ENCODE data around the gene MAP7D3.
"Not testable (repeated sequence)": the region's sequence is repeated elsewhere in the genome, so short reads cannot be mapped to it uniquely, and the experiment has no call there.

Gene MAP7D3

DNA sequence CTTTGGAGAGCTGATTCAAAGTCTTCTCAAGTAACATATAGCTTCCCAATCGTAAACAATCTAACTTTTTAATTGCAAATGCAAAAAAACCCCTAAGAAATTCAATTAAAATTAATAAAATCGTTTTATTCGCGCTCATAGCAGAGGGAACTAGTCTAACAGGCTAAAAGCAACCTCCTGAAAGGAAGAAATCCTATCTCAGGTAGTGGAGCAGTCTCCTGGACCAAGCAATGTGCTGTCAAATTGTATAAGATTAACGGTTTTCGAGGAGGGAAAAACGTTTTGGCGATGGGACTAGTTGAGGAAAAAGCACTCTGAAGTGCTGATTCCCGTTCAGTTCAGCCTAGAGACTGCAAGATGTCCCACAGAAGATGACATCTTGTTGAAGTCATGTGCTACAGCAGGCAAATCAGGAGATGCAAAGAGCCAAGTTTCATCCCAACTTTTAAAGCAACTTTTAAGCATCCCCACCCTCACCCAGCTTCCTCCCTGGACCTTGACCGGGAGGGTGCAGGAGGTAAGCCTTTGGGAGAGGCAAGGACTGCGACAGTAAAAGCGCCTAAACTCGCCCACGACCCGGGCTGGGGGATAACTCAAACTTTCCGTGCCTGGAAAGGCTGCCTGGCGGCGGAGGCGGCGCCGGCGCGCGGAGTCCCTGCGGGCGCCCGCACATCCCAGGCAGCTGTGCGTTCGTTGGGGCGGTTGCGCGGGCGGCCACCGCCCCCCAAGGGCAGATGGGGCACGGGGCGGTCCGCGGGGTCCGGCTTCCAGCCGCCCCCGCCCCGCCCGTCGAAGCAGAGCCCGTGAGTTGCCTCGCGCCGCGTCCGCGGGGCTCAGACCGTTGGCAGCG is 784 bp downstream of the MAP7D3 start:
- peak; percentile 14 for DNase-seq

DNA sequence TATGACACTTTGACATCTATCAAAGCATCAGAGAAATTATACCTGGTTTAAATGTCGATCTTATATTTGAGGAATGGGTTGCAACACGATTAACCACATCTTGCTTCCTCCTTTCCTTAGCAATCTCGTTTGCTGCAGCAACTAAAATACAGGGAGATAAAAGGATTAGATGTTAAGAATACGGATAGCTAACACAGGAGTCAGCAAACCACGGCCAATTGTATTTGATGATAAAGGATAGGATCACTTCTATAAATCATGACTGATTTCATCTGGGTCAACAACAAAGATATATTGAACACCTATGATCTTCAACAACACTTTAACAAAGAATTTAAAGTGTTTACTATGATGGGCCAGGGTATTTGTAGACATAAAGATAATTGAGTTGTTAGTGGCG is 5.0 kb downstream of the MAP7D3 start:
- no peak for DNase-seq

DNA sequence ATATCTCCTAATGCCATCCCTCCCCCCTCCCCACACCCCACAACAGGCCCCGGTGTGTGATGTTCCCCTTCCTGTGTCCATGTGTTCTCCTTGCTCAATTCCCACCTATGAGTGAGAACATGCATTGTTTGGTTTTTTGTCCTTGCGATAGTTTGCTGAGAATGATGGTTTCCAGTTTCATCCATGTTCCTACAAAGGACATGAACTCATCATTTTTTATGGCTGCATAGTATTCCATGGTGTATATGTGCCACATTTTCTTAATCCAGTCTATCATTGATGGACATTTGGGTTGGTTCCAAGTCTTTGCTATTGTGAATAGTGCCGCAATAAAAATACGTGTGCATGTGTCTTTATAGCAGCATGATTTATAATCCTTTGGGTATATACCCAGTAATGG is 13.4 kb downstream of the MAP7D3 start:
- DNase-seq, result not testable (repeated sequence)

DNA sequence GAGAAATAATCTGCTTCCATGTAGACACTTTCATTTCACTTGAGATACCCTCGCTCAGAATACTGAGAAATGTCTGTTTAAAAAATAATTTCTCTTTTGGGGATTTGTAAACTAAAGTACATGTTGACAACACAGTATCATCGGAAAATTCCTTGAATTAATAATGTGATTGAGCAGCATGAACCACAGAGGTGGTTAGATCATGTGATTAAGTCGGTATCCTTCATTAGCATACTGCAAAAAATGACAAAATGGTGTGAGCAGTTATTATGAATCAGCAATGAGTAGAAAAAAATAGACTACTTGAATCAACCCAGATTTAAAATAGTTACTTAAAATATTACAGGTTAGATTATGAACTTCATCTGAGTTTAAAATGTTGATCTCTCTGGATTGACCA is 14.1 kb downstream of the MAP7D3 start:
- DNase-seq, result no peak

DNA sequence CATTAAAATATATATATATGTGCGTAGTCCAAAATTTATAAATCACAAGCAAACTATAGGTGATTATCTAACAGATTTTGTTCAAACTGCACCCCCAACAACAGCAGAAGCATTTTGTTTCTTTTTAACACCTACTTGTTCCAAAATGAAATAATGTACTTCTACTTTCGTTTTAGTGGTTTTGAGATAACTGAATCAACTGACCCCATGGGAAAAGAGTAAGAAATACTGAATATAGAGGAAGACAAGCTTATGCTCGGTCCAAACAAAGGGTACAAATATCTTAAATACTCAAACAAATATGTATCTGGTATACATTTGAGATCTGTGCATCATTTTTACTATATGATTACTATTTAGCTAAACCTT is 22.4 kb downstream of the MAP7D3 start:
- no peak for DNase-seq

DNA sequence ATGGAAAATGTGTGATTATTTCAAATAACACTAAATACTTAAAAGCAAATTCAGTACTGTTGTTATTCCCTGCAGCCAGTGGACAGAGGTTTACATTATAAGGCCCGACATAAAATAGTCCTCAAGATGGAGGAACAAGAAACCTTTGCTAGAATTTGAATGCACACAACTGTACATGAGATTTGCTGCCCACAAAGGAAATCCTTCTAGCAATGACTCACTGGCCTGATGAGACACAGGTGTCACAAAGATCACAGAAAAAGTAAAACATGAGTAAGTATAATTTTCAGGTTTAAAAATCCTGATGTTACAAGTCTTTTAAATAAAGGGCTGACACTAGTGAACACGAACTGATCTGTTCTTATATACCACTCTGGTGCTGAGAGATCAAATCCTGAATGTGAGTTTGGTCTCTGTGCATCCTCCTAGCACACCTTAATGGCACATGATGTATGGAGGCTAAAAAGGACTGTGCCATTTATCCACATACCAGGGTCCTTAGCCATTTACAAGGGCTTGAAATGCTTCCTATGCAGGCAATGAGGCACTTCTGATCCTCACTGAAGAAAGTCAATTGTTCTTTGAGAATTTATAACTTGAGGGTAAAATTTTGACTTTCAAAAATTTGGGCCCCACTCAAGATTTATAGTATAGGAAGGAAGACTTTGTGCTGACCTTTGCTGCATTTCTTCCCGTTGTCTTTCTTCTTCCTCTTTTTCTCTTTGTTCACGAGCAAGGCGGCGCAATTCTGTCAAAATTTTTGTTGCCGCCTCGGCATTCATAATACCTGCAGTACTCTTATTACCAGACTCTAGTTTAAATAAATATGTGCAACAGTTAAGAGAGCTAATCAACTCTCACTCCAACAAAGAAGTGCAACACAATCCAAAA is 23.0 kb downstream of the MAP7D3 start:
- DNase-seq, result peak; percentile 25

DNA sequence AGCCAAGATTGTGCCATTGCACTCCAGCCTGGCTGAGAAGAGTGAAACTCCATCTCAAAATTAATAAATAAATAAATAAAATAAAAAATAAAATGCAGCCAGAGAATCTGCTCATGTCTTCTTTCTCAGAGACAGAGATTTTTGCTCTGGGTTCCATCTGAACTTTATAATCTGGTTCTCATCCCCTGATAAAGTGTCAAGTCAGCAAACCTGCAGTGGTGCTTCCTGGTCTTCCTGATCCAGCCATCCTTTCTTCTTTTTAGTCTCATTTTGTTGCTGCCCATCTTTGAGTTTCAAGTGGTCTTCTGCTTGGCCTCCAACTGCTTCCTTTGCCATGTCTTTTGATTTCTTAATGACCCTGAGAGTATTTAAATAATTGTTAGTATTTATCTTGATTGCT is 24.1 kb downstream of the MAP7D3 start:
- DNase-seq, result no peak

DNA sequence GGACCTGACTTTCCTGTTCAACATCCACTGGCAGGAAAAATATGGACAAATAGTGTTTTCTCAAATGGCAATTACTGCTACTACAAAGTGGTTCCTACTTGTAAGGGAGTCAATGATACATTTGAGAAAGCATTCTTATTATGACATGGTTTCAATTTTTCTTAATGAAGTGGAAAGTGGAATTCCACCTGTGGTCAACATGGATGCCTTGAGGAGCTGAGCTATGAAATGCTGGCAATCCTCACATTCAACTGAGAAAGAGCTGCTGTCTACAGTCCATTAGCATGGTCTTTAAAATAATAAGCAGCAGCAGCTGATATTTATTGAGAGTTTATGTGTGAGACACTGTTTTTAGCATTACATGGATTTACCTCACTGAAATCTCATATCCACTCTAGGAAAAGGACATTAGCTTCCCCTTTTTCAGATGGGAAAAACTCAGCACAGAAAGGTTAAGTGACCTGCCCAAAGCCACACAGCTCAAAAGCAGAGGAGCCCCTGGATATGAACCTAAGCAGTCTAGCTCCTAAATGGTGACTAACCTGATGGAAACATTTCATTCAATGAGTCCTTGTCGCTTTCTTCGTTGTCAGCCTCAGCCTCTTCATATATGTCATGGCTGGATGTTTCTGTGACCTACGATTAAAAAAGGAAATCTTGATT is 29.2 kb downstream of the MAP7D3 start:
- no peak for DNase-seq

DNA sequence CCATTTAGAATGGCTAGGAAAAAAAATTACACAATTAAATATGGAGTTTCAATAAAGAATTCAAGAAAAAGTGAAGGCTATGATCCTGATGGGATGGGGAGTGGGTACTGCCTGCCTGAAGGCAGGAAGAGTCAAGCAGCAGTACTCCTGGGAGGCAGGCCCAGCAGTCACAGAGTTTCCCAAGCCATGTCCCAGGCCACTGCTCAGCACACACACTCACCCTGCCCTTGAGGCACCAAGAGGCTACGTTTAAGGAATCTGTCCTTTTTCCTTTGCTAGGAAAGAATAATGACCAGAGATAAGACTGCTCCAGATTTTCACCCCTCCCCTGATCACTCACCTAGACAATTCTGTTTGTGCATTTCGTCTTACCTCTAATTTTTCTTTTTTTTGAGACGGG is 30.2 kb downstream of the MAP7D3 start:
- DNase-seq, result no peak

DNA sequence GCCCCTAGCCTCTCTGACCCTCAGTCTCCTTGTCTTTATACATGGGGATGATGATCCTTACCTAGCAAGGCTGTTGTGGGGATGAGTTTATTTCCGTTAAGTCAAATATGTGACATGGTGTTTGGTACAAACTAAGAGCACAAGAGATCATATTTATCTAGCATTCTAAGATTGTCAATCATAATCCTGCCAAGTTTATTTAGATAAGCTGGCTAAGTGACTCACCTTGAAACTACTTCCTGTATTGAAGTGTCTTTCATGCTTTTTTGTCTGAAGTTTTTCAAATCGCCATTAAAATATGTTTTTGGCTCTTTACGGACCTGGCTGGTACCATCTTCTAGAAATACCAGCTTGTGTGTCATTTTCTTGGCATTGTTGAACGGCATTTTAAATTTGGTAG is 30.7 kb downstream of the MAP7D3 start:
- no peak for DNase-seq

DNA sequence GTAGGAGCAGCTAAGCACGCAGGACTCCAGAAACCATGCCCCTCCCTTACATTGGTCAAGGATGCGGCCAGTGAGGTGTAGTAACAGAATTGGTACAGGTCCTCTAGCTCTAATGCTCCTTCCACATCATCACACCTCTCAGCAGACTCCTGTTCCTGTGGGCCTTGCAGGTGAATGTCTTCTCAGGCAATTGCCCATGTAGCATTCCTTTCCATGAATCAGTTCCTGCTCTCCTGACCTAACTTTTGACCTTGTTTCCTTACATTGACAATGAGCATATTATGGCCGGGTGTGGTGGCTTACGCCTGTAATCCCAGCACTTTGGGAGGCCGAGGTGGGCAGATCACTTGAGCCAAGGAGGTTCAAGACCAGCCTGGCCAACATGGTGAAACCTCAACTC is 31.3 kb downstream of the MAP7D3 start:
- no peak for DNase-seq

DNA sequence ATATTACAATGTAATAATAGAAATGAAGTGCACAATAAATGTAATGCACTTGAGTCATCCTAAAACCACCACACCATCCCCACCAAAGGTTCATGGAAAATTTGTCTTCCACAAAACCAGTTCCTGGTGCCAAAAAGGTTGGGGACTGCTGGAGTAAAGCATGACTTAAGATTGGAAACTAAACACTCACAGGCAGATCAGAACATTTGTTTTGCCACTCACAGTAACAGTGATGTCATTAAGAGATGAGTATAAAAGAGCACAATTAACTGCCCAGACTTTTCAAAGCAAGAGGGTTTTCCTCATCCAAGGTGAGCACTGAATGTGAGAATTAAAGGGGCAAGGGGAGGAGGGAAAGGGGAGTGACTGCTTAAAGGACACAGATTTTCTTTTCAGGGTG is 35.6 kb downstream of the MAP7D3 start:
- DNase-seq, result no peak

DNA sequence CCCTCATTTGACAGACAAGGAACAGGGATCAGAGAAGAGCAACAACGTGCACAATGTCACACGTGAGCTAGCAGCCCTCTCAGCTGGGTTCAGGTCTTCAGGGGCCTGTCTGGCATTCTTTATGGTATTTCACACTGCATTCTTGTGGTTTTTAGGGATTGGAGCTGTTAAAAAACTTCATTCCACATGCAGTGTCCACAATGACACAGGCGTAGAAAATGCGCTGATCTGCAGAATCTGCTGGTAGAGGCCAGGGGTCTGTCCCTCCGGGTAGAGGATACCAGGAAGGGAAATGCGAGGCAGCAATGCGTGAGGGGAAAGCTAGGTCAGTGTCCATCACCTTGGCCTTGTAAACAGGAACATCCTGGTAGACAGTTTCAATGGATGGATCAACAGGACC is 36.6 kb downstream of the MAP7D3 start:
- DNase-seq, result no peak

DNA sequence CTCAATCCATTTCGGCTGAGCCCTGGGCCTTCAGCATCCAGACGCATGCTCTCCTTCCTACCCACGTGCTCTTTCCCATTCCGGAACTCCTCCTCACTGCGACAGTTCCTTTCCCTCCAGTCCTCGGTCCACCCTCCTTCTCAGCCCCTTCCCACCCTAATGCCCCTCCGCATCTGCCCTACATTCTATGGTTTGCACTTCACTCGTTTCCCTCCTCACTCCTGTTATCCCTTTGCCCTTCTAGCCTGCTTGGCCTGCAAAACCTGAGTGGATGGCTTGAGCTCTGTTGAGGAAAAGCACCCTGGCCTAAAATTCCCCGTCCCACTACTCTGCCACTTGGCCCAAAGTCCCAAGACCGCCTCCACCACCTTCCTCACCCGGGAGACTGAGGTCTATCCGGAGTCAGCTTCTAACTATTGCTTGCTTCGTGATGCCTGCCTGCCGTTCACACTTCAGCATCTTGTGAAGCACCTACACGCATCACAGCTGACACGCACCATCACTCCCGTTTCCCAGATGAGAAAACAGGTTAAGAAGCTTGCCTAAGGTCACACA is 38.6 kb downstream of the MAP7D3 start:
- DNase-seq, result no peak

DNA sequence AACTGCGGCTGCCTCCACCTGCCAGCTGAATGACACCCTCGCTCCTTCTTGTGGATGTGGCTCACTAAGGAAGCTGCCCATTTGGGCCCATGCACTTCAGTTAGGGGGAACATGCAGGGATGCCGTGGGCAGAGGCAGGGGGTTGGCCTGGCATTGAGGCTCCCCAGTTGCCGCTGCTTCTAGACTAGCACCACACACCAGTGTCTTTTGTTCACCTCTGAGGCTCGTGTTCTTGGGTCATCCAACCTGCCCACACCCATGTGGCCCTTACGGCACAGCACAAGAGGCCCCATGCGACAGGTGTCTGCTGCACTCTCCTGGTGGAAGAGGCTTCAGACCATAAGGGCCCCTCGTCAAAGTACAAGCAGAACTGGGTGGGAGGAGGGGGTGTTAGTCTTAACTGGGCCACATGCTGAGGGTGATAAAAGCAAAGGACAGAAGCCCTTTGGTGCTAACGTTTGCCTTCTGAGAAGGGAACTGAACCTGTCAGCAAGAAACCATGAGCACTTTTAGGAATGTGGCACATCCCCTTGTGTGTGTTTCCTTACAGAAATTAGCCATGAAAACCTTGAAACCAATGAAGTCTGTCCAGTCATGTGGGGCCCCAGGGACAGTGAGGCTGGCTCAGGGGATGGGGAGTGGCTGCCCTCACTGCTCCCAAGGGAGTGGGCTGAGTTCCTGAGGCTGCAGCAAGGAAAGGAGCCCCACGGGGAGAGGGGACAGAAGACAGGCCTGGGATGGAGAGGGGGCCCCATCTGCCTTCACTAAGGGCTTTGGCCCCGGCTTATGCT is 39.2 kb downstream of the MAP7D3 start:
- no peak for DNase-seq

DNA sequence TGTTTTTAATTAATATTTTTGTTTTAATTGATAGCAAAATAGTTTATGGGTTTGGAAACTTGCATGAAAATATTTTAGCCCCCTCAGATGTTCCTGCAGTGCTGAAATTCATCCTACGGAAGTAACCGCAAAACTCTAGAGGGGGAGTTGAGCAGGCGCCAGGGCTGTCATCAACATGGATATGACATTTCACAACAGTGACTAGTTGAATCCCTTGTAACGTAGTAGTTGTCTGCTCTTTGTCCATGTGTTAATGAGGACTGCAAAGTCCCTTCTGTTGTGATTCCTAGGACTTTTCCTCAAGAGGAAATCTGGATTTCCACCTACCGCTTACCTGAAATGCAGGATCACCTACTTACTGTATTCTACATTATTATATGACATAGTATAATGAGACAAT is 40.4 kb downstream of the MAP7D3 start:
- no peak for DNase-seq

DNA sequence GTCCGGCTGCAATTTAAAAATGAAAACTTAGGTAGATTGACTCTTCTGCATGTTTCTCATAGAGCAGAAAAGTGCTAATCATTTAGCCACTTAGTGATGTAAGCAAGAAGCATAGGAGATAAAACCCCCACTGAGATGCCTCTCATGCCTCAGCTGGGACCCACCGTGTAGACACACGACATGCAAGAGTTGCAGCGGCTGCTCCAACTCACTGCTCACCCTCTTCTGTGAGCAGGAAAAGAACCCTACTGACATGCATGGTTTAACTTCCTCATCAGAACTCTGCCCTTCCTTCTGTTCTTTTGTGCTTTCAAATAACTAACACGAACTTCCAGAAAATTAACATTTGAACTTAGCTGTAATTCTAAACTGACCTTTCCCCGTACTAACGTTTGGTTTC is 41.0 kb downstream of the MAP7D3 start:
- no peak for DNase-seq

DNA sequence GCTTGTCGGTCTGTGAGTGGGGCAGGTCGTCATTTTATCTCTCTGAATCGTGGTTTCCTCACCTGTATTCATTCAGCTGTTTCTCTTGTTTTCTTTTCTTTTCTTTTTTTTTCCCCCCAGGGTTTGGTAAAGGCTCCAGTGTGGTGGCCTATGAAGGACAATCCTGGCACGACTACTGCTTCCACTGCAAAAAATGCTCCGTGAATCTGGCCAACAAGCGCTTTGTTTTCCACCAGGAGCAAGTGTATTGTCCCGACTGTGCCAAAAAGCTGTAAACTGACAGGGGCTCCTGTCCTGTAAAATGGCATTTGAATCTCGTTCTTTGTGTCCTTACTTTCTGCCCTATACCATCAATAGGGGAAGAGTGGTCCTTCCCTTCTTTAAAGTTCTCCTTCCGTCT is 41.4 kb downstream of the MAP7D3 start:
- DNase-seq, result no peak

DNA sequence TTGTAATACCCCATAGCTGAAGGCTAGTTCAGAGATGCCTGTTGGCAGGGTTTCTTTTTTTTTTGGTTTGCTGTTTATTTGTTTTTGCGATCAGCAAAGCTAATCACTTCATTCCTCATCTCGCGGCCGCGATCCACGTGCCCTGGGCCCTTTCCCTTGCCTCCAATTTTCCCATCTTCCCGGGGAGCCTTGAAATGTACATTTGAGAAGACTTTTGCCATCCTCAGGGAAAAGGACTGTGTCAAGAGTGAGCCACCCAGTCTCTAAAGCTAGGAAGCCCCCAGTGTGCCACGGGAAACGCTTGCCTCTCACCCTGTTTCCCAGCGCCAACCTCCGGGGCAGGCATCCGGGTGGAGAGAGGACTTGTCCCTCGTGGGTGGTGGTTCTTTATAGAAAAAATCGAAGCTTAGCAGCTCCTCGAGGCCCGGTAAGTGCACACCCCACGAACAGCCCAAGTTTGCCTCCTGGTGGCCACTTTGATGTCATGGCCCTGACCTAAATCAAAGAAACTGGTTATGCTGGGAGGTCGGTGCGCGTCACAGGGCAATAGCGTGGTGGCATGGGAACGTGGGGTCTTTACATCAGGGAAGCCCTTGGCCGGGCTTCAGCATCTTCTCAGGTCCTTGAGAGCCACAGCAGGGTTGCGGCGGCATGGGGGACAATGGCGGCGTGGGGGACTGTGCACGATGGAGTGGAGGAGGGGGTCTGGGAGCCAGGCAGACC is 42.0 kb downstream of the MAP7D3 start:
- DNase-seq, result peak; percentile 58

DNA sequence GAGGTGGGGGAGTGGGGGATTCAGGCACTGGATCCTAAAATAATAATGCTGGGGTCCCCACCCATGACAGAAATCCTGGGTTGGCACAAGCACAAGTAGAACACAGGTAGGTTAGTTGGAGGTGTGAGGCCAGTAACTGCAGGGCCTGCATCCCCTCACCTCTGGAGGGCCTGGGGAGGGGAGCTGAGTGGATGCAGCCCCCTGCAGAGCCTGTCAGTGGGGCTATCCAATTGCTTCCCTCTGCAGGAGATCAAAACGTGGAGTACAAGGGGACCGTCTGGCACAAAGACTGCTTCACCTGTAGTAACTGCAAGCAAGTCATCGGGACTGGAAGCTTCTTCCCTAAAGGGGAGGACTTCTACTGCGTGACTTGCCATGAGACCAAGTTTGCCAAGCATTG is 43.7 kb downstream of the MAP7D3 start:
- DNase-seq, result no peak

DNA sequence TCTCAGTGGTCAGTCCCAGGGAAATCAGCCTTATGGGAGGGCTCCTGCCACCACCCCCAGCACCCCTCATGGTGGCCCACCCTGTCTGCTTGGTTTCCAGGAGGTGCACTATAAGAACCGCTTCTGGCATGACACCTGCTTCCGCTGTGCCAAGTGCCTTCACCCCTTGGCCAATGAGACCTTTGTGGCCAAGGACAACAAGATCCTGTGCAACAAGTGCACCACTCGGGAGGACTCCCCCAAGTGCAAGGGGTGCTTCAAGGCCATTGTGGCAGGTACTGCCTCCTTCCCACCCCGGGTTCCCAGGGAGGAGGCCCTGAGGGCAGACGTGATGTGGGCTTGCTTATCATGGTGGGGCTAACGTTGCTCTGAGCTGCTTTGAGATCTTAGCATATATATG is 44.3 kb downstream of the MAP7D3 start:
- DNase-seq, result no peak

DNA sequence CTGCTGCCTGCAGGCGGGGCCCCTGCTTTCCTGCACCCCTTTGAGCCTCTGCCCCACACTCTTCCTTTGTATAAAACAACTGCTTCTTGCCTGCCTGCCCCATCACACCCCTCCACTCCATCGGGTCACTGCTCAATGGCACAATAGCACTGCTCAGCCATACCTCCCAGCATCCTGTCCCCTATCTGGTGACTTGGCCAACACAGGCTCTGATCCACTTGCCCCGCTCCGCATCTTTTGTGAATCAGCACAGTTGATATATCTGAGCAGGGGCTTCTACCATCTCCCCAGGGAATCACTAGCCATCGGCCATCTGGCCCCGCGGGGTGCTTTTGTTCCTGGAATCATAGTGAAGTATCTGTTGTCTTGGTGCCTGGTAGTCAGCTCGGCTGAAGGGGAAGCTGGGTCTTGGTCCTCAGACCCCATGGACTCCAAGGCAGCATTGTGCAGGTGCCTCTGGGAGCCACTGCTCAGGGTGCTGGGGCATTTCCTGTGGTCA is 45.3 kb downstream of the MAP7D3 start:
- DNase-seq, result no peak
